Erythroblast (primary cell): ENCODE measurements around the gene TGIF1.

Source experiments
- GATA1 ChIP-seq: IDR thresholded peaks from 2 replicates; pipeline ENCODE4 v1.6.1; 2011; ENCODE audit warnings: low read depth, mild to moderate bottlenecking, control low read depth, low read length, moderate library complexity
- POLR2A ChIP-seq: IDR thresholded peaks from 2 replicates; pipeline ENCODE4 v1.6.1; 2011; ENCODE audit warnings: mild to moderate bottlenecking, low read length

DNA sequence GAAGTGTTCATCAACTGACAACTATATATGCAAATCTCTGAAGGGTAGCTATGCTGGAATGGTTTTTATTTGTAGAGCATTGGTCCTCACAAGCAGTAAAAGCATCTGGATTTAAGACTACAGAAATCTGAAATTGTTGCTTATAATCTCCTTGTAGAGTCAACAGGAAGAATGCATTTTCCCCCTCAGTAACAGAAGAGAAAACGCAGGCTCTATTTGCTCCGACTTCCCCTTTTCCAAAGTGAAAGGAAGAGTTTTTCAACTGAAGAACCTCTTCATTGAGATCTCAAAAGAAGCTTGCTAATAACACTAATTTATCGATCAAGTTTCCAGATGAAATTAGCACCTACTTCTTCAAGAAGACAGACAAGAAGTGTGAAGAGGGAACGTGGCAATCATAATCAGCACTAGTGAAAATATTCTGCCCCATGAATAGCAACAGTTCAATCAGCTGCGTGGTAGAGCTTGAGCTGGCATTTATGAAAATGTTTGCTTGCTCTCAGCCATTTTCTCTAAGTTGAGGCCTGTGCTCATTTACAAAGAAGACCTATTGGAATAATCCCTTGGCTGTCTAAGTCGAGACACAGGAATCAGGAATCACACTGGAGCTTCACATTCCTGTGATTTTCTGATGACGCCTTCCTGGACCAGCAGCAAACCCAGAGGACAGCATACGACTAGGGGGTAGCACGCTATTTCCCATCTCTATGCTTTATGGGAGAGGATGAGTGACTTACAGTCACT, 43.7 kb downstream of the TGIF1 start:
- TF ChIP-seq POLR2A (no peak), GATA1 (no peak)
